NOMO-1 (cell line): ENCODE data around the gene SARS2.
"Not testable (repeated sequence)": the region's sequence is repeated elsewhere in the genome, so short reads cannot be mapped to it uniquely, and the experiment has no call there.

Source experiments
- DNase-seq, 2 experiments: peaks; one replicate each; lab custom pipeline; 2025; ENCODE audit not compliant: unreplicated experiment in 2 of 2; lab: John Stamatoyannopoulos, UW

The SARS2 gene

DNA sequence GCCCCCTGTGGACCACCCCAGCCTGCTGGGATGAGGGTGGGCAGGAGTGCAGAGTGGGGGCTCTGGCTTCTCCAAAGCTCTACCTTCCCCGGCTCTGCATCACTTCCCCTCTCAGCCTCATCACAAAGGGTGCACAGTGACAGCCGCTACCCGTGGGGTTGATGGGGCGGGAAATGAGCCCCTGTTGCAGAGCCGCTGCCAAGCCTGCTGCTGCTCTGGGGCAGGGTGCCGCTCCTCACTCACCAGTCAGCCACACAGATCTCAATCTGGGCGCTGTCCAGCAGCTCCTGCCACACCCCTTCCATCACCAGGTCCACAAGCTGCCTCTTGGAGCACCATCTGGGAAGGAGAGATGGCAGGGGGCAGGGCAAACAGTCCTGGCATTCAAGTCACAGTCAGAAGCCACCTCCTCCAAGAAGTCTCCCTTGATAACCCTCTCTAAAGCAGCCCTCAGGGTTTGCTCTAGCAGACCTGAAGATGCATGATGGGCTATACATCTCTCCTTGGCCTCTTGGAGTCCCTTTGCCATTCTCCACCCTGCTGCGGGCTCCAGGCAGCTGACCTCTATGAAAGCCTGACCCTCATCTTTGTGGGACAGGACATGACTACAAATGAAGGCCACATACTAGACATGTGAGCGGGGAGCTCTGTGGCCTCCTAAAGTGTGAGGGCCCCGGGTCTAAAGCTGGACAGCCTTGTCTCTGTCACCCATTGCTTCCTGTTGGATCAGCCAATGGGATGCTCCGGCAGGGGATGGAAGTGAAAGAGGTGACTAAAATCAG is 15.9 kb upstream of the SARS2 start:
- no peak for DNase-seq

DNA sequence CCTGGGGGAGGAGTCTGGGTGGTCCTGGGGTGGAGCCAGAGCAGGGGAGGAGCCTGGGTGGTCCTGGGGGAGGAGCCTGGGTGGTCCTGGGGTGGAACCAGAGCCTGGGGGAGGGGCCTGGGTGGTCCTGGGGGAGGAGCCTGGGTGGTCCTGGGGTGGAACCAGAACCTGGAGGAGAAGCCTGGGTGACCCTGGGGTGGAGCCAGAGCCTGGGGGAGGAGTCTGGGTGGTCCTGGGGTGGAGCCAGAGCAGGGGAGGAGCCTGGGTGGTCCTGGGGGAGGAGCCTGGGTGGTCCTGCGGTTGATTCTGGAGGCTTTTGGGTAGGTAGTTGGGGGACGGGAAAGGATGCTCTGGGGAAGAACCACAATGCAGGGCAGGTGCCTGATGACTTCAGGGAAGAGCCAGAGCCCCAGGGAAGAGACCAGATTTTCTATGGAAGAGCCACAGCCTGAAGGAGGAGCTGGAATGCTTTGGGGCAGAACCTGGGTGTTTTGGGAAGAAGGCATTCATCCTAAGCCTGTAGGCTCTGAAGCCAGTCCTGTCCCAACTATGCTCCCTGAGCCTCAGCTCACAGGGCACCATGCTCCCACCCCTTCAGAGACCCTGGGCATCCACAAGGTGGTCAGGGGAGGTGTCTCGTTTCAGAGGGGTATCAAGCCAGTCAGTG is 15.1 kb upstream of the SARS2 start:
- no peak for DNase-seq

- no peak for DNase-seq
Measured at GRCh38 chr19:38944981-38945506, 14.5 kb upstream of the SARS2 start.

DNA sequence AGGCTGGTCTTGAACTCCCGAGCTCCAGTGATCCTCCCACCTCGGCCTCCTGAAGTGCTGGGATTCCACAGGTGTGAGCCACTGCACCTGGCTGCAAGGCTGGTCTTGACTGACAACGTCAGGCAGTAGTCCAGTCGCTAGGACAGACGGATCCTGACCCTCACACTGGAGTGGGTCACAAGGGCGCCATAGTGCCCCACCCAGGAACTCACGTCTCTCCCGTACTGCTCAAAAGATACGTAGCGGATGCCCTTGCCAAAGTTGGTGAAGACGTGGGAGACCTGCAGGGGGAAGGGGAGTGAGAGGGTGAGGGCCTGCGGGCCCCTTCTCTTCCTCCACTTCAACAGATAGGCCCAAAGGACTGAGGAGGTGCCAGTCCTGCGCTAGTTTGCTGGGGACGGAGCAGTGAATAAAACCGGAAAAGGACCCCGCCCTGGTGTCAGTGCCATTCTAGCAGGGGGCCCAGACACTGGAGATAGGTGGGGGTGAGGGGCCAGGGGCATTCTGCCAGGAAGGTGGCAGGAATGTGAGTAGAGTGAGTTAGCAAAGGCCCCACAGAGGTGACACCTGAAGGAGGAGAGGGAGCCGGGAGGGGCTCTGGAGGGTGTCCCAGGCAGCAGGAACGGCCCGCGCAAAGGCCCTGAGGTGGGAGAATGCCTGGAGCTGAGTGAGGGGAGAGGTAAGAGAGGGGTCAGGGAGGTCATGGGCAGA is 12.1 kb upstream of the SARS2 start:
- no peak for DNase-seq

- no peak for DNase-seq
Measured at GRCh38 chr19:38941979-38942378, 11.4 kb upstream of the SARS2 start.

DNA sequence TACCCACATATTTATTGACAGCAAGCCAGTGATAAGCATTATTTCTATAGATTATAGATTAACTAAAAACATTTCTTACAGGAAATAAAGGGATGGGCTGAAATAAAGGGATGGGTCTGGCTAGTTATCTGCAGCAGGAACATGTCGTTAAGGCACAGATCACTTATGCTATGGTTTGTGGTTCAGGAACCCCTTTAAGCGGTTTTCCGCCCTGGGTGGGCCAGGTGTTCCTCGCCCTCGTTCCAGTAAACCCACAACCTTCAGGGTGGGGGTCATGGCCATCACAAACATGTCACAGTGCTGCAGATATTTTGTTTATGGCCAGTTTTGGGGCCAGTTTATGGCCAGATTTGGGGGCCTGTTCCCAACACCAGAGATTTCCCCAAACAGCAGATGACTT is 10.9 kb upstream of the SARS2 start:
- DNase-seq: not testable (repeated sequence)

GRCh38 chr19:38939957-38940356 is 9.4 kb upstream of the SARS2 start:
- DNase-seq: no peak

DNA sequence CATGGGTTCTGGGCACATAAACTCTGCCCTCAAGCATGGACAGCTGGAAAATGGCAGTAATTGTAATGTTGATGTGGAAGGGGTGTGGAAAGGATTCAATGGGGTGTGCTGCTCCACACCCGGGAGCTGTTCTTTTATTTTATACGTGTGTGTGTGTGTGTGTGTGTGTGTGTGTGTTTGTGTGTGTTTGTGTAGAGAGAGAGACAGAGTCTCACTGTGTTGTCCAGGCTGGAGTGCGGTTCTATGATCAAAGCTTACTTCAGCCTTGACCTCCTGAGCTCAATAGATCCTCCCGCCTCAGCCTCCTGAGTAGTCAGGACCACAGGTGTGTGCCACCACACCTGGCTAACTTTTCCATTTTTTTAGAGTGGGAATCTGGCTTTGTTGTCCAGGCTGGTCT is 3.0 kb upstream of the SARS2 start:
- DNase-seq: no peak

GRCh38 chr19:38932425-38933179 is 2.0 kb upstream of the SARS2 start:
- DNase-seq: peak in 1 of 2 experiments; percentile 24

DNA sequence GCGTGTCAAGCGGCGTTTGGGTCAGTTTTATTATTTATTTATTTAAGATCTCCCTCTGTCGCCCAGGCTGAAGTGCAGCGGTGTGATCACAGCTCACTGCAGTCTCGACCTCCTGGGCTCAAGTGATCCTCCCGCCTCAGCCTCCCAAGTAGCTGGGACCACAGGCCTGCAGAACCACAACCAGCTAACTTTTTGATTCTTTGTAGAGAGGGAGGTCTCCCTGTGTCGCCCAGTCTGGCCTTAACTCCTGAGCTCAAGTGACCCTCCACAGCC is 894 bp upstream of the SARS2 start:
- DNase-seq: no peak

DNA sequence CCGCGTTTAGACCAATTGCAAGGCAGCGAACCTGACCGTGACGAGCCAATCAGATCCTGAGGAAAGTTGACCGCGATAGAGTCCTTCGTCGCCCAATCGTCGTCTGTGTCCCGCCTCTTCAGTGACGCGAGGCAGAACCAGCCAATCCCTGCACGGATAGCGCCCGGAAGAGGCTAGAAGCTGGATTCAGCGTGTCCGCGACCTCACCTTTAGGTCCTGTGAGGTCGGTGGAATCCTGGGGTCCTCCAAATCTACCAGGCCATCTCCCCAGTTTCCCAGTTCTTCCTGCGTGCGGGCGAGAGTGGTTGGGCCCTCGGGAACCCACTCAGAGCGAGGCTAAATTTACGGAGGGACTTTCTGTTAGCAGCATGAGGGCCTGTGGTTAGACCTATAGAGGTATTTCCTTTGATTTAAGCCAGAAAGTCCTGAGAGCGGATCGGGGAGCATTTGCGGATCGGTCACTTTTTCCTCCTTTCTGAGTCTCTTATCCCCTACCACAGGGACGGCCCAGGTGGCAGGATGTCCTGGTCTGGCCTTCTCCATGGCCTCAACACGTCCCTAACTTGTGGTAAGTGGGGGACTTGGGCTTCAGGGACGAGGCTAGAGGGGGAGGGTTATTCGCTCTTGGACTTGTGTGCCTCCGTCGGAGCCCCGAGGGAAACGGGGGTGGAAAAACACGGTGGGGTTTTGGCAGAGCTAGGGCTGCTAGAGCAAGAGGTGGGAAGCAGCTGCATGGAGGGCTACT is 385 bp upstream of the SARS2 start, which contains the start of gene MRPS12:
Gene MRPS12 (plus strand): TSS at position 169 of the 745 bp plus-strand sequence. CDS start 351 bp downstream, at position 520.
- DNase-seq: peak; percentile 97 to 99

DNA sequence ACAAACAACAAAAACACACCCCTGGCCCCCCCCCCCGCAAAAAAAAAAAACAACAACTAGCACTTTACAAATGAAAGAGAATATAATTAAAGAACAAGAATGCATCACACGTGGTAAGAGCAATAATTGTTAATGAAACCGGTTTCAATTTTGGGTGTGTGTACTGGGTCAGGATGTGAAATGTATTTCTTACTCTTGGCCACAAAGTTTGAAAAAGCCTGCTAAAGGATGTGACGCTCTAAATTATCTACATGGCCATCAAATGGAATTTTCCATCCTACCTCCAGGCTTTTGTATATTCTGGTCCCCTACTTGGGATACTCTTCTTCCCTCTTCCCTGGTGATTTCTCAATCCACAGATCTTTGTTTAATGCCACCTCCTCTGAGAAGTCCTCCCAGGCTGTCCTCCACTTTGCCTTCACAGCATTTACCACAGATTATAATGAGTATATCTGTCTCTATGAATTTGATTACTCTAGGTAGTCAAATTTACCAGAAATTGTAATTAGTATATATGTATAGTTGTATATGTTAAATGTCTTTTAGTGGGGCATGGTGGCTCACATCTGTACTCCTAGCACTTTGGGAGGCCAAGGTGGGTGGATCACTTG is 2.1 kb downstream of the SARS2 start:
- no peak for DNase-seq

GRCh38 chr19:38924388-38924787 is 6.2 kb downstream of the SARS2 start:
- no peak for DNase-seq

- no peak for DNase-seq
Measured at GRCh38 chr19:38922482-38922881, 8.1 kb downstream of the SARS2 start.

DNA sequence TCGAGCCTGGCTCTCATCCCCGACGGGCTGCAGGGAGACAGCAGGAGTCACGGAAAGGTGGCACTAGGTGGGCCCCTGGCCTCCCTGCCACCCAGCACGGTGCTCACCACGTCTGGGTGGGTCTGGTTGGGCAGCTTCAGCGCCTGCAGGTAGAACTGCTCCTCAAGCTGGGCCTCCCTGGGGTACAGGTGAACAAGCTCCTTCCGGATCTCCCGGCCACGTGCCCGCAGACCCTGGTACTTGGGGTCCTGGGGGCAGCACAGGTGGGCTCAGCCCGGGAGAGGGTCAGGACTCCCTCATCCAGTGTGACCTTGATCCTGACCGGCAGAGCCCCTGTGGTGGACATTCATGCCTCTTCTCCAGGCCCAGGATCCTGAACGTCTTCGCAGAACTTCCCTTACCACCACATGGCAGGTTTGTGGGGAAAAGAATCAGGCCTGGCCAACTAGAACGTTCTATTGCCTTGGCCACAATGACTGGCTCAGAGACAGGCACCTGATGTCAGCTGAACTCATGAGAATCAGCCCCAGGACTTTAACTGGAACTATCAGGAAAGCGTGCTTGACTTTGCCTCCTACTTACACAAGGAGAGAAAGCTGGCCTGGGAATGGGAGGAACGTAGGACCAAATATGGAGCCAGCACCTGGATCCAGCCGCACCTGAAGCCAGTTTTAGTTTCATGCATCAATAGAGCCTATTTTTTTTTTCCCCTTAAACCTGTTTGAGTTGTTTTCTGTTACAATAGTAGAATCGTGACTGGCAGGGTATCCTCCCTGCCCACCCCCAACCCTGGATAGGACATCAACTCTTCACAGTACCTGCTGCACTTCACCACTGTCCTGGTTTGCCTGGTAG is 8.9 kb downstream of the SARS2 start:
- no peak for DNase-seq

DNA sequence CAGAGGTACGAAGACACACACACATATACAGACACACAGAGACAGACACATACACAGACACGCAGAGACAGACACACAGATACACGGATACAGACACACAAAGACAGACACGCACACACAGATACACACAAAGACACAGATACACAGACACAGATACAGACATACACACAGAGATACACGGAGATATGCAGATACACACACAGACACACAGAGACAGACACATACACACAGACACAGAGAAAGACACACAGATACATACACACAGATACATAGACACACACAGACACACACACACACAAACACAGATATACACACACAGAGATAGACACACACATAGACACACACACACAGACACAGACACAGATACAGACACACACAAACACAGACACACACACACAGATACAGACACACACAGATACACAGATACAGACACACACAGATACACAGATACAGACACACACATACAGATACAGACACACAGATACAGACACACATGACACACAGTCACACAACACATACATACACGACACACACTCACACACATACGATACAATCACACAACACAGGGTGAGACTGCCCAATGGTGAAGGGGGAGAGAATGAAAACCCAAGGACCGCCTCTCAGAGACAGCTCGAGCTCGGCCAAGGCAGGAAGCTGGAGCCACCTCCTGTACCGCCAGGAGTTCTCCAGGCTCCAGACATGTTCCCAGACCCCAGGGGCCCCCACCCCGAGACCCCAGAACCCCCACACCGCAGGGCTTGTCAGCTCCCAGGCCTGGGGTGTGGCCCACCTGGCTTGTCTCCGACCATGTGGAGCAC is 9.8 kb downstream of the SARS2 start:
- DNase-seq: no peak

DNA sequence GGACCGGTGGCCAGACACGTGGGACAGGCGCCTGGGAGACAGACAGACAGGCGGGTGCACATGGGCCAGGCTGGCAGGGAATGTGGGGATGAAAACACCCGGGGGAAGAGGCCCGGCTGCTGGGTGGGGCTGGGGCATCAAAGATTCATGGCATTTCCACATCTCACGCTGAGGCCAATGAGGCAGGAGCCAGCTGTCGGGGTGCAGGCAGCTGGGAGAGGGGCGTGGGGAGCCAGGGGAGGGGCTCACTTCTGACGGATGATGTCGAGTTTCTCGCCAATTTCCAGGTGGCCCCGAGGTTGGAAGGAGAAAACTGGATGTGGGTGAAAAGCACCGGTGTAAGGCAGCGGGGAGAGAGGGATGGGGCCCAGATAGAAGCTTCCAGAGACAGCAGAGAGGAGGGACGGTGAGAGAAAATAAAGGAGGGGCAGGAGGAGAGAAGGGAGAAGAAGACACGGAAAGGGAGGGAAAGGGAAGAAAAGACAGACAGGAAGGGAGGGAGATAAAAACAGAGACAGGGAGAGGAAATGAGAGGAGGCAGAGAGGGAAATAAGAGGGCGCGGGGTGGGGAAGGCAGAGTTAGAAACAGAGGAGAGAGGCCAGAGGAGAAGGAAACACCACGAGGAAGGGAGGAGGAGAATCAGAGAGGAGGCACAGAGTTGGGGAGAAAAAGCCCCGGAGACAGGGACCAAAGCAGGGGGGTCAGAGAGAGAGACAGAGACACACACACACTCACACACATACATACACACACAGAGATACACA is 10.5 kb downstream of the SARS2 start:
- DNase-seq: no peak
